HG03558 (cell line): ENCODE results near the gene FAM199X.
"Not testable (repeated sequence)": the region's sequence is repeated elsewhere in the genome, so short reads cannot be mapped to it uniquely, and the experiment has no call there.

Experiments used
- ATAC-seq: cut with Tn5 transposase; IDR thresholded peaks from one replicate; pipeline ENCODE4 v1.9.1; 2021; ENCODE audit warnings: moderate number of reproducible peaks; ENCODE audit not compliant: unreplicated experiment; ENCODE audit errors: extremely low read depth

FAM199X gene

DNA sequence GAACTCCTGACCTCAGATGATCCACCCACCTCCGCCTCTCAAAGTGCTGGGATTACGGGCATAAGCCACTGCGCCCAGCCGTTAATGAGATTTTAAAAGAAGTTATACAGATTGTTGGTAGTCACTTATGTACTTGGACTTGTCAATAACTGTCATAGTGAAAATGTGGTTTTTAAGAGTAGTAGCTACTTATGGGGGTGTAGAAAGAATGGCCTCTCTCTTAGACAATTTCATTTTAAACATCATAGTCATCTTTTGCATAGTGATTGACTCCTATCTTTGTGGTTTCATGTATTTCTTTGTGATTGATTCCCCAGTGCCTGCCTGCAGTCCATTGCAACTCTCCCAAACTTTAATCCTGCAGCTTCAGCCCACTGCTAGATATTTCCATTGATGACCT lies 17.4 kb downstream of the FAM199X start:
- no peak for ATAC-seq

DNA sequence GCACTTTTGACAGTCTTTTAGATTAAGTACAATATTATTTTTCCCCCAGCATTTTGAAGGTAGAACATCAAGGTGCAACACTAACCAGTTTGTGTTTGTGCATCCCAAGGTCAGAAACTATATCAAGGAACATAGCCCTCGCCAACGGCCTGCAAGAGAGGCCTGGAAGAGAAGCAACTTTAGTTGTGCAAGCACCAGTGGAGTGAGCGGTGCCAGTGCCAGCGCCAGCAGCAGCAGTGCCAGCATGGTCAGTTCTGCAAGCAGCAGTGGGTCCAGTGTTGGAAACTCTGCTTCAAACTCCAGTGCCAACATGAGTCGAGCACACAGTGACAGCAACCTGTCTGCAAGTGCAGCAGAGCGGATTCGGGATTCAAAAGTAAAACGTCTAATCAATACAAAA lies 21.7 kb downstream of the FAM199X start:
- no peak for ATAC-seq

DNA sequence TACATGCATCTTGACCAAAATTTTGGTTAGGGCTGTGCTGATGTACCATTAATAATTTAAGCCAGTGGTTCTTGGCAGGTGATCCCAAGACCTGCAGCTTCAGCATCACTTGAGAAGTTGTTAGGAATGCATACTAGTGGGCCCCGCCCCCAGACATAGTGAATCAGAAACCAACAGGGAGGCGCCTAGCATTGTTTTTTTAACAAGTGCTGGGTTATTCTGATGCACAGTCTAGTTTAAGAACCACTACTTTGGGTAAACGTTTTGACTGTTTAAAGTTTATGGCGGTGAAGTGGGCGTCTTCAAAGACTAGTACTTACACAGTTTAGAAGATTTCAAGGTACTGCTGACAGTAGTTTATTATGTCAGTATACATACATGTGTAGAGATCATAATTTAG lies 23.6 kb downstream of the FAM199X start:
- no peak for ATAC-seq

DNA sequence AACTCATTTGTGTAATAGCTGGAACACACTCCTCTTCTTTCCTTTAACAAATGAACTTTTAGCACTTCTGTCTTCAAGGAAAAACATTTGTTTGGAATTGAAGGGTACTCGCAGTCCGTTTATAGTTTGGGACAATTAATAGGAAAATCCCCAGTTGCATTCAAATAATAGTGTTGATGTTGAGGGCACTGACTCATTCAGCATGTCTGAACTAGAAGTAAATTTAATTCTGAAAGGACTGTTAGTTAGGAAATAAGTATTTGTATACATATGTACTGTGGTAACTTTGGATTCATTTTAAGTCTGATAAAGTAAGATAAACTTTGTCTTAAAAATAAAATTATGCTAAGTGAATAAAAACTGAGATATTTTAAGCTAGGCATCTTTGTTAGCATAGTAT lies 27.2 kb downstream of the FAM199X start:
- ATAC-seq: no peak

DNA sequence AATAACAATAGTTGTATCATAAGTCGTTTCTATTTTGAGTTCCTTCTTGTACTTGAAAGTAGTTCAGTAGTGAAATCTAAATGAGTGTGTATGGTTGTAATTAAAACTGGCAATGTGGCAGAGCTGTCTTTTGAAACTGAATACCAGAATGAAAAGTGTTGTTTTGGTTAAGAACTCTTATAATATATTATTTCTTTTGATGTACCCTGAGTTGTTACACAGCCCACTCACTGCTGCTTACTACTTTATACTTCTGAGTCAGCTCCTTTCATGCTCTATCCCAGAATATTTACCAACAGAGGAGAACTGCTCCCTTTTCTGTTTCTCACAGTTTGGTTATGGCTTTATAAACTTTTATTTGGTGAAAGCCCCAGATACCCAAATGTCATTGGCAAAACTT lies 28.8 kb downstream of the FAM199X start:
- no peak for ATAC-seq

DNA sequence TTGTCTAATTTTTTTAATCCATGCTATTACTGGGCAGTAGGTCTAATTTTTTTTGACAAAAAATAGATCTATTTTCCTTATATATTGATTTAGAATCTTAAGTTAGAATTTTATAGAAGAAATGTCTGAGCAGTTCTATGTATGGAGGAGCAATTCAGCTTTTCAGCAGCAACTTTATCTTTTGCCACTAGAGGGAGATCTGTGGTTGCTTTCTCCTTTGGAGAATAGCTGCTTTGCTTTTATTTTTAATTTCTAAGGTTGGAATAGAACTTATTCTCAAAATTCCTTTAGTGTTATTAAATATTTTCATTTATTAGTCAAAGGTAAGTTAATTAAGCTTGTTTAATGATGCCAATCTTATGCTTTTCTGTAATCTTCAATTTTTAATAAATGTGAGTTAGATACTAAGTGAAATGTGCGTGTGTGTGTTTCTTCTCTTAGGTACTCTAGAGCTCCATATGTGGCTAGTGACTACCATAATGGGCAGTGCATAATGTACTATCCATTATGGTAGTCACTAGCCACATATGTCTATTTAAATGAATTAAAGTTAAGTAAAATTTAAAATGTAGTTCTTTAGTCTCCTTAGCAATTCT lies 29.3 kb downstream of the FAM199X start:
- ATAC-seq: no peak

DNA sequence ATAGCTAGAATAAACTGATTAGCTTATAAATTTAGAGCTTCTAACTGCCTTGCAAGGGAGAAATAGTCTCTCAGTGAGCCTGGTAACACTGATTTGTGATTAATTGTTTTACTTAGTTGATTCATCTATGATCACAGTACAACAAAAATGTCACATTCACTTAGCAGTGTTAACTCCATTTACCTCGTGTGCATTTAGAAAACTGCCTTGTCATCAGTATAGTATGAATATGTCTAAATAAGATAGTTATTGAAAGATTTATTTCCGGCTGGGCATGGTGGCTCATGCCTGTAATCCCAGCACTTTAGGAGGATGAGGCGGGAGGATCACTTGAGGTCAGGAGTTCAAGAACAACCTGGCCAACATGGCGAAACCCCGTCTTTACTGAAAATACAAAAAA lies 39.3 kb downstream of the FAM199X start:
- ATAC-seq: no peak

DNA sequence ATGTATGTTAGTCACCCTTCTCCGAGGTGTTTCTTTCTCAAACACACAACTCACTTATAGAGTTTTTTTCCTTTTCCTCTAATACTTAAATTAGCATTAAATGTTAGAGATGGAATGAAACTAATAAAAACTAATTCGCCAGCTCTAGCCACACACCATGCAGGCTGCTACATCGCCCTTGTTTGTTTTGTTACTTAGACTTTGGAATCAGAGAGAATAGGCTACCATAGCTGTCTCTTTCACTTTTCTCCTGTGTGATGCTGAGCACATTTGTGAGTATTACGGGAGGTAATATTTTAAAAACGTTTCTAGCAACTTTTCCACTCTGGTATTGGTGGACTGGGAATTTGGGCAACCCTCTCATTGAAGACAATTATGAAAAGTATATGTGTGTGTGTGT lies 44.9 kb downstream of the FAM199X start:
- ATAC-seq: no peak

DNA sequence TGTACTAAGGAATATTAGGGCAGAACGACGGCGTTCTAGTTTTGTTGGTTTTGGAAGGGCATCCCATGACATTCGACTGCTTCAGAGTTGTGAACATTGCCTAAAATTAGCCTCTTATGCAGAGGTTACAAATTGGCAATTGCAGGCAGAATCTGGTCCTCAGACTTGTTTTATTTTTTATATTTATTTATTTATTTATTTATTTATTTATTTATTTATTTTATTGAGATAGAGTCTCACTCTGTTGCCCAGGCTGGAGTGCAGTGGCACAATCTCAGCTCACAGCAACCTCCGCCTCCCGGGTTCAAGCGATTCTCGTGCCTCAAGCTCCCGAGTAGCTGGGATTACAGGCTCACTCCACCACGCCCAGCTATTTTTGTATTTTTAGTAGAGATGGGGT lies 63.8 kb downstream of the FAM199X start:
- not testable (repeated sequence) for ATAC-seq
